PFSK-1 (cell line): ENCODE data around the gene SURF2.
A peak's percentile ranks its signal among the peaks of the same experiment; 100 is the strongest.

Experiments used
- FOXP2 ChIP-seq: optimal IDR thresholded peaks from 2 replicates; pipeline ENCODE3; 2011; ENCODE audit warnings: borderline replicate concordance, control low read depth, inconsistent platforms; ENCODE audit not compliant: insufficient read depth; ENCODE audit errors: extremely low read length, extremely low read depth
- POLR2AphosphoS5 ChIP-seq: IDR thresholded peaks from 2 replicates; pipeline ENCODE4 v1.6.1; 2012; ENCODE audit warnings: low read depth, mild to moderate bottlenecking, control low read depth, low read length, moderate library complexity
- REST ChIP-seq, 2 experiments: IDR thresholded peaks; 2 replicates each; pipeline versions ENCODE4 v1.6.1 to v1.8.0; 2011 to 2012; ENCODE audit warnings: low read depth in 2 of 2, low read length in 2 of 2, control low read depth in 1 of 2, inconsistent platforms in 1 of 2, mild to moderate bottlenecking in 1 of 2, moderate library complexity in 1 of 2; ENCODE audit not compliant: insufficient read depth in 1 of 2
- SIN3A ChIP-seq: IDR thresholded peaks from 2 replicates; pipeline ENCODE4 v1.6.1; 2012; ENCODE audit warnings: mild to moderate bottlenecking, low read length, moderate library complexity, borderline replicate concordance; ENCODE audit not compliant: insufficient read depth
- TAF1 ChIP-seq: IDR thresholded peaks from 2 replicates; pipeline ENCODE4 v1.6.1; 2012; ENCODE audit warnings: low read length, control low read depth, borderline replicate concordance; ENCODE audit not compliant: insufficient read depth

SURF2 gene

GRCh38 chr9:133349965-133350616 lies 6.3 kb upstream of the SURF2 start:
- TF ChIP-seq POLR2AphosphoS5 (no peak; the same call in 1 of the 2 replicates), TAF1 (no peak), REST (IDR thresholded peaks at IDR 0.05; ENCODE audit: insufficient read depth in 1 of 2, low read depth in 2 of 2, low read length in 2 of 2) (no peak), FOXP2 (no peak), SIN3A (no peak)

GRCh38 chr9:133351526-133351907 lies 4.8 kb upstream of the SURF2 start:
- TF ChIP-seq POLR2AphosphoS5 (no peak), FOXP2 (no peak), TAF1 (no peak), SIN3A (no peak), REST (IDR thresholded peaks at IDR 0.05; ENCODE audit: insufficient read depth in 1 of 2, low read depth in 2 of 2, low read length in 2 of 2) (no peak)

GRCh38 chr9:133351908-133352634 lies 4.3 kb upstream of the SURF2 start:
- peak; percentile 10; the same call in 1 of the 2 replicates for TF ChIP-seq SIN3A
- peak; percentile 55 for TF ChIP-seq POLR2AphosphoS5
- TF ChIP-seq FOXP2 = no peak
- TF ChIP-seq REST (IDR thresholded peaks at IDR 0.05; ENCODE audit: insufficient read depth in 1 of 2, low read depth in 2 of 2, low read length in 2 of 2) = no peak

GRCh38 chr9:133352635-133353340 lies 3.6 kb upstream of the SURF2 start:
- TF ChIP-seq TAF1 = no peak
- TF ChIP-seq REST (IDR thresholded peaks at IDR 0.05; ENCODE audit: insufficient read depth in 1 of 2, low read depth in 2 of 2, low read length in 2 of 2) = no peak
- TF ChIP-seq FOXP2 = no peak
- no peak for TF ChIP-seq POLR2AphosphoS5
- no peak for TF ChIP-seq SIN3A
